Measurements from ENCODE around the gene TIMM29. TPM values are rescaled to one million over a fixed set of nuclear protein-coding genes. Genes with fewer than 3 reads are reported as not detected.
A peak's percentile ranks its signal among the peaks of the same experiment; 100 is the strongest.

The TIMM29 gene
- total RNA-seq, 1 experiment from 2014 or later: 23.4 TPM

DNA sequence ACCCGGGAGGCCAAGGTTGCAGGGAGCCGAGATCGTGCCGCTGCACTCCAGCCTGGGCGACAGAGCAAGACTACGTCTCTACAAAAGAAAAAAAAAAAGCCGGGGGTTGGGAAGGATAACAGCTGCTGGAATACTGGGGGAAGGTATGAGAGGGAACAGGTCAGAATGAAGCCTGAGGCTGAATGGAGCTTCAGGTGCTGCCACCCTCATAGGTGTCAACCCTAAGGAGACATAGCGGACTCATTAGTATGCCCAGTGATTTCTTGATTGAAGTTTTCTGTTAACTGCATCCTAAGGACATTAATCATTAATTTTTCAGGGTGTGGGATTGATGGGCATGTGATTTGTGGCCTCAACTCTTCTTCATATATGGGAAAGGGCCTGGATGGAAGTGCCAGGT, 38.2 kb downstream of the TIMM29 start:
- peaks cover 42 to 50% of the 10 kb centered on the region in 2 experiments for H3K4me1 Mint-ChIP-seq
- H3K36me3 Mint-ChIP-seq (ENCODE audit: insufficient read depth in 1 of 3, low read depth in 3 of 3): peaks cover 10 to 27% (median 17%) of the 10 kb centered on the region in 3 experiments; a peak in 5 of 7 replicates

More for the DNA sequence above, 38.2 kb downstream of the TIMM29 start:
- Mint-ChIP-seq H3K27me3 (ENCODE audit: low read depth) (no peaks in the 10 kb centered on the region), H3K27ac (peak overlapping the region in 2 of 3 experiments; percentile 43 to 44; a peak in 4 of 7 replicates), H3K4me3 (peak overlapping the region in 1 of 2 experiments; percentile 40; a peak in 1 of 5 replicates), H3K9me3 (no peaks in the 10 kb centered on the region)
- Histone ChIP-seq H3K14ac (ENCODE audit: insufficient read depth, low read length) (no peak overlapping the region), H3K9me3 (ENCODE audit: control insufficient read depth, low read depth, low read length) (no peaks in the 10 kb centered on the region), H2BK15ac (ENCODE audit: low read depth, low read length) (no peak overlapping the region), H3K79me1 (ENCODE audit: insufficient read depth, low read depth, low read length, poor library complexity, severe bottlenecking) (peaks cover 5% of the 10 kb centered on the region), H3T11ph (ENCODE audit: low read length) (no peak overlapping the region), H3K79me2 (ENCODE audit: insufficient read depth, low read length) (peaks cover 74% of the 10 kb centered on the region), H3K56ac (ENCODE audit: insufficient read length, low read depth, low read length) (no peak overlapping the region), H3K27me3 (ENCODE audit: insufficient read depth, low read length) (no peaks in the 10 kb centered on the region), H2BK120ac (ENCODE audit: low read depth, low read length, poor library complexity, severe bottlenecking) (no peak overlapping the region), H3K4ac (ENCODE audit: low read depth, low read length) (no peak overlapping the region), H4K20me1 (ENCODE audit: control insufficient read depth, insufficient read depth, insufficient read length) (peaks cover 6% of the 10 kb centered on the region), H3K9ac (ENCODE audit: extremely low read depth, insufficient read length, low read length) (no peak overlapping the region), H3K23me2 (ENCODE audit: insufficient read length, low read depth, low read length, poor library complexity, severe bottlenecking) (peaks cover 6% of the 10 kb centered on the region), H3K23ac (ENCODE audit: insufficient read length, low read depth, low read length) (no peak overlapping the region), H2BK12ac (ENCODE audit: insufficient read length, low read depth, low read length) (no peak overlapping the region), H3K27ac (ENCODE audit: insufficient read length, low read depth, low read length) (no peak overlapping the region), H4K5ac (ENCODE audit: insufficient read length, low read depth, low read length) (no peak overlapping the region), H2BK5ac (ENCODE audit: insufficient read length, low read length) (no peak overlapping the region), H4K8ac (replicated peaks; ENCODE audit: insufficient read length, low read depth, low read length) (no peak overlapping the region), H2BK20ac (ENCODE audit: low read depth, low read length, poor library complexity, severe bottlenecking) (no peak overlapping the region), H4K91ac (ENCODE audit: insufficient read length, low read depth, low read length) (no peak overlapping the region), H2AK5ac (ENCODE audit: insufficient read length, low read length) (no peak overlapping the region), H2AFZ (ENCODE audit: low read length) (no peak overlapping the region), H3K4me1 (ENCODE audit: insufficient read depth, low read length) (no peaks in the 10 kb centered on the region; the same call in 1 of the 2 replicates), H3K4me2 (ENCODE audit: insufficient read depth, insufficient read length, low read length) (no peak overlapping the region), H3K18ac (ENCODE audit: insufficient read length, low read depth, low read length) (no peak overlapping the region)
- TF ChIP-seq, protein P1, sequence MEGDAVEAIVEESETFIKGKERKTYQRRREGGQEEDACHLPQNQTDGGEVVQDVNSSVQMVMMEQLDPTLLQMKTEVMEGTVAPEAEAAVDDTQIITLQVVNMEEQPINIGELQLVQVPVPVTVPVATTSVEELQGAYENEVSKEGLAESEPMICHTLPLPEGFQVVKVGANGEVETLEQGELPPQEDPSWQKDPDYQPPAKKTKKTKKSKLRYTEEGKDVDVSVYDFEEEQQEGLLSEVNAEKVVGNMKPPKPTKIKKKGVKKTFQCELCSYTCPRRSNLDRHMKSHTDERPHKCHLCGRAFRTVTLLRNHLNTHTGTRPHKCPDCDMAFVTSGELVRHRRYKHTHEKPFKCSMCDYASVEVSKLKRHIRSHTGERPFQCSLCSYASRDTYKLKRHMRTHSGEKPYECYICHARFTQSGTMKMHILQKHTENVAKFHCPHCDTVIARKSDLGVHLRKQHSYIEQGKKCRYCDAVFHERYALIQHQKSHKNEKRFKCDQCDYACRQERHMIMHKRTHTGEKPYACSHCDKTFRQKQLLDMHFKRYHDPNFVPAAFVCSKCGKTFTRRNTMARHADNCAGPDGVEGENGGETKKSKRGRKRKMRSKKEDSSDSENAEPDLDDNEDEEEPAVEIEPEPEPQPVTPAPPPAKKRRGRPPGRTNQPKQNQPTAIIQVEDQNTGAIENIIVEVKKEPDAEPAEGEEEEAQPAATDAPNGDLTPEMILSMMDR (conservative IDR thresholded peaks at IDR 0.05): no peak
- no peak for DNase-seq
- no CpG with 5 or more reads among the region's 8 CpGs for WGBS (ENCODE audit: extremely low coverage, insufficient read length, low lambda C conversion rate)
